GM23338 (cell line): ENCODE results near the gene MRPS34. TPM values are rescaled to one million over a fixed set of nuclear protein-coding genes. Genes with fewer than 3 reads are reported as not detected.

ENCODE experiments used
- ATAC-seq: fragments of 200-7000 bp; cut with Tn5 transposase; 3 replicates; pipeline ENCODE4 v1.9.1; 2020
- DNase-seq: peaks from one replicate; pipeline ENCODE4 v3.0.0-alpha.2; 2015; ENCODE audit warnings: low spot score
- H2AFZ ChIP-seq: fragments of 200-600 bp; sonication (generic); 2 replicates; pipeline ENCODE4 v1.8.0; 2016; ENCODE audit warnings: antibody characterized with exemption, mild to moderate bottlenecking, moderate library complexity
- H3F3A ChIP-seq: fragments of 200-600 bp; sonication (generic); replicated peaks from 2 replicates; pipeline ENCODE4 v1.8.0; 2017; ENCODE audit warnings: antibody characterized with exemption, mixed run types, low read depth
- H3K27ac ChIP-seq: fragments of 200-600 bp; sonication (generic); 2 replicates; pipeline ENCODE4 v1.6.1; 2016; ENCODE audit warnings: low read depth
- H3K27me3 ChIP-seq: fragments of 200-600 bp; sonication (generic); 2 replicates; pipeline ENCODE4 v1.8.0; 2016; ENCODE audit warnings: mild to moderate bottlenecking, mixed run types, moderate library complexity; ENCODE audit not compliant: insufficient read depth
- H3K36me3 ChIP-seq: fragments of 200-600 bp; sonication (generic); 2 replicates; pipeline ENCODE4 v1.8.0; 2016; ENCODE audit warnings: mild to moderate bottlenecking; ENCODE audit not compliant: insufficient read depth
- H3K4me1 ChIP-seq: fragments of 200-600 bp; sonication (generic); 2 replicates; pipeline ENCODE4 v1.8.0; 2016; ENCODE audit warnings: mild to moderate bottlenecking, moderate library complexity; ENCODE audit not compliant: insufficient read depth
- H3K4me2 ChIP-seq: fragments of 200-600 bp; sonication (generic); 2 replicates; pipeline ENCODE4 v1.7.1; 2017; ENCODE audit warnings: mixed run types
- H3K4me3 ChIP-seq: fragments of 200-600 bp; sonication (generic); 2 replicates; pipeline ENCODE4 v1.6.1; 2016; ENCODE audit warnings: mixed run types
- H3K79me2 ChIP-seq: fragments of 200-600 bp; sonication (generic); replicated peaks from 2 replicates; pipeline ENCODE4 v1.8.0; 2017; ENCODE audit warnings: mild to moderate bottlenecking; ENCODE audit not compliant: insufficient read depth
- H3K9me2 ChIP-seq: fragments of 200-600 bp; sonication (generic); 2 replicates; pipeline ENCODE4 v1.8.0; 2017; ENCODE audit not compliant: insufficient read depth
- H4K20me1 ChIP-seq: fragments of 200-600 bp; sonication (generic); replicated peaks from 2 replicates; pipeline ENCODE4 v1.8.0; 2017; ENCODE audit warnings: mild to moderate bottlenecking; ENCODE audit not compliant: insufficient read depth
- H3K27ac Mint-ChIP-seq: 2 replicates; pipeline ENCODE4 v1.8.0; 2020; ENCODE audit warnings: inconsistent platforms, mild to moderate bottlenecking, moderate library complexity, mixed read lengths
- H3K27me3 Mint-ChIP-seq: 3 replicates; pipeline ENCODE4 v1.8.0; 2022; ENCODE audit warnings: low read depth, mild to moderate bottlenecking, moderate library complexity, mixed read lengths, inconsistent platforms; ENCODE audit not compliant: insufficient read depth, poor library complexity
- H3K36me3 Mint-ChIP-seq: 3 replicates; pipeline ENCODE4 v1.8.0; 2021; ENCODE audit warnings: low read depth, mild to moderate bottlenecking, inconsistent platforms, moderate library complexity, mixed read lengths
- H3K4me1 Mint-ChIP-seq: 3 replicates; pipeline ENCODE4 v1.8.0; 2020; ENCODE audit warnings: mild to moderate bottlenecking, inconsistent platforms, mixed read lengths
- H3K4me3 Mint-ChIP-seq: 3 replicates; pipeline ENCODE4 v1.8.0; 2021; ENCODE audit warnings: moderate library complexity, mild to moderate bottlenecking, inconsistent platforms, mixed read lengths
- H3K9me3 Mint-ChIP-seq: 3 replicates; pipeline ENCODE4 v1.8.0; 2020; ENCODE audit warnings: moderate library complexity, mild to moderate bottlenecking, inconsistent platforms, mixed read lengths
- CTCF ChIP-seq, 2 experiments: fragments of 200-600 bp in 1 of 2; sonication (generic) in 1 of 2; conservative IDR thresholded peaks; 2 replicates each; pipeline versions ENCODE4 v1.5.1 to v1.6.1; 2016 to 2017; ENCODE audit warnings: antibody characterized with exemption in 2 of 2, low read depth in 2 of 2, mild to moderate bottlenecking in 2 of 2, moderate library complexity in 1 of 2
- ZNF462 ChIP-seq: fragments of 250-450 bp; sonication (Bioruptor Pico); IDR thresholded peaks from 2 replicates; pipeline ENCODE4 v1.5.0; 2020; ENCODE audit warnings: mild to moderate bottlenecking, moderate library complexity
- microRNA-seq: library from miRNA; unstranded; fragments of <30 nt; microRNA quantifications from one replicate; pipeline ENCODE4, GENCODE V29; 2017
- polyA plus RNA-seq: library from polyadenylated mRNA; unstranded; fragments of >200 nt; fragmentation: Nextera tagmentation; extraction: Ambion mirVana; gene quantifications from 2 replicates; pipeline ENCODE4 v1.2.1, GENCODE V29; 2016
- small RNA-seq: library from RNA; depleted of rRNA; stranded (forward); fragments of <200 nt; gene quantifications from one replicate; pipeline ENCODE3, GENCODE V24; 2014; ENCODE audit warnings: low replicate concordance
- total RNA-seq: library from RNA; depleted of rRNA; stranded (reverse); fragments of >200 nt; shearing (Covaris generic); gene quantifications from 2 replicates; pipeline ENCODE4 v1.2.3, GENCODE V29; 2014; rRNA removed

MRPS34 gene
- total and polyA plus RNA-seq, 2 experiments from 2014 or later, result 248 to 391 TPM

- DNase-seq, result peak; percentile 67
- peaks cover 2% of the 10 kb centered on the region; the same call in 1 of the 3 replicates for H3K4me1 Mint-ChIP-seq
- H3K36me3 ChIP-seq, result no peaks in the 10 kb centered on the region; the same call in 1 of the 2 replicates
- peak overlapping the region; percentile 29; the same call in 1 of the 2 replicates for H3K27ac ChIP-seq
- peaks cover 8% of the 10 kb centered on the region; the same call in 2 of the 3 replicates for H3K36me3 Mint-ChIP-seq
- H3K4me1 ChIP-seq, result no peaks in the 10 kb centered on the region
- no peak overlapping the region for H3K4me3 Mint-ChIP-seq
- H4K20me1 ChIP-seq, result peaks cover 3% of the 10 kb centered on the region; the same call in 1 of the 2 replicates
- H2AFZ ChIP-seq, result no peak overlapping the region
- no peaks in the 10 kb centered on the region for H3K9me3 Mint-ChIP-seq
- no peak overlapping the region for H3K4me2 ChIP-seq
- peaks cover 2% of the 10 kb centered on the region for H3K27me3 Mint-ChIP-seq
- H3K27ac Mint-ChIP-seq, result no peak overlapping the region
- TF ChIP-seq ZNF462 (no peak), CTCF (conservative IDR thresholded peaks at IDR 0.05; ENCODE audit: low read depth in 2 of 2) (peak; percentile 55 to 87)
- H3F3A ChIP-seq, result no peaks in the 10 kb centered on the region
- no peaks in the 10 kb centered on the region for H3K9me2 ChIP-seq
- peak; percentile 88 for ATAC-seq
- H3K4me3 ChIP-seq, result no peak overlapping the region
- no peaks in the 10 kb centered on the region for H3K79me2 ChIP-seq
- H3K27me3 ChIP-seq, result no peaks in the 10 kb centered on the region
Observed at GRCh38 chr16:1723450-1724147, 49.3 kb downstream of the MRPS34 start.

Small RNA genes lying within 50 kb of the gene (microRNA-seq; reads per million reads assigned to microRNA genes)
- 1.8 reads per million for gene MIR3177

Small RNA genes lying within 50 kb of the gene (small RNA-seq; reads per million reads assigned to genes)
- gene MIR3177, result 0.07 reads per million

Other genes with a start within 250 kb of the MRPS34 start
- gene TMEM204, start 239.5 kb downstream of the MRPS34 start, total RNA-seq, result 0.14 TPM in 1 of 2 replicates, not detected in the other
- 0.21 and 0.23 TPM in 2 replicates for gene TMEM204, start 239.5 kb downstream of the MRPS34 start, polyA plus RNA-seq
- 15.0 and 28.7 TPM in 2 replicates for gene IFT140, start 161.1 kb downstream of the MRPS34 start, total RNA-seq
- gene IFT140, start 161.1 kb downstream of the MRPS34 start, polyA plus RNA-seq, result 3.8 and 4.8 TPM in 2 replicates
- 16.7 and 17.9 TPM in 2 replicates for gene CRAMP1, start 160.8 kb downstream of the MRPS34 start, total RNA-seq
- gene CRAMP1, start 160.8 kb downstream of the MRPS34 start, polyA plus RNA-seq, result 3.4 TPM in 2 replicates
- 139 and 140 TPM in 2 replicates for gene JPT2, start 94.9 kb downstream of the MRPS34 start, total RNA-seq
- gene JPT2, start 94.9 kb downstream of the MRPS34 start, polyA plus RNA-seq, result 43.8 and 47.1 TPM in 2 replicates
- gene MAPK8IP3, start 66.9 kb downstream of the MRPS34 start, total RNA-seq, result 52.2 and 58.4 TPM in 2 replicates
- 10.7 and 11.3 TPM in 2 replicates for gene MAPK8IP3, start 66.9 kb downstream of the MRPS34 start, polyA plus RNA-seq
- 73.7 and 95.3 TPM in 2 replicates for gene NME3, start 1.6 kb downstream of the MRPS34 start, total RNA-seq
- gene NME3, start 1.6 kb downstream of the MRPS34 start, polyA plus RNA-seq, result 130 and 153 TPM in 2 replicates
- 15.0 and 17.3 TPM in 2 replicates for gene EME2, start 324 bp downstream of the MRPS34 start, total RNA-seq
- 4.1 TPM in 2 replicates for gene EME2, start 324 bp downstream of the MRPS34 start, polyA plus RNA-seq
- gene SPSB3, start 9.4 kb upstream of the MRPS34 start, total RNA-seq, result 34.7 and 42.8 TPM in 2 replicates
- gene SPSB3, start 9.4 kb upstream of the MRPS34 start, polyA plus RNA-seq, result 27.1 and 33.9 TPM in 2 replicates
- 143 and 175 TPM in 2 replicates for gene NUBP2, start 9.8 kb upstream of the MRPS34 start, total RNA-seq
- 79.0 and 79.4 TPM in 2 replicates for gene NUBP2, start 9.8 kb upstream of the MRPS34 start, polyA plus RNA-seq
- gene IGFALS, start 20.6 kb upstream of the MRPS34 start, total RNA-seq, result not detected in 2 replicates
- gene IGFALS, start 20.6 kb upstream of the MRPS34 start, polyA plus RNA-seq, result 0.16 TPM in 1 of 2 replicates, not detected in the other
- 24.7 and 30.6 TPM in 2 replicates for gene HAGH, start 53.7 kb upstream of the MRPS34 start, total RNA-seq
- 28.5 and 28.9 TPM in 2 replicates for gene HAGH, start 53.7 kb upstream of the MRPS34 start, polyA plus RNA-seq
- gene FAHD1, start 54.1 kb upstream of the MRPS34 start, total RNA-seq, result 17.3 and 21.0 TPM in 2 replicates
- gene FAHD1, start 54.1 kb upstream of the MRPS34 start, polyA plus RNA-seq, result 23.9 and 24.2 TPM in 2 replicates
- 6.3 and 7.3 TPM in 2 replicates for gene MEIOB, start 99.0 kb upstream of the MRPS34 start, total RNA-seq
- gene MEIOB, start 99.0 kb upstream of the MRPS34 start, polyA plus RNA-seq, result 7.7 and 8.7 TPM in 2 replicates
- not detected in 2 replicates for gene HS3ST6, start 145.3 kb upstream of the MRPS34 start, total RNA-seq
- gene HS3ST6, start 145.3 kb upstream of the MRPS34 start, polyA plus RNA-seq, result 0.17 and 0.21 TPM in 2 replicates
- gene MSRB1, start 170.1 kb upstream of the MRPS34 start, total RNA-seq, result 23.9 and 31.3 TPM in 2 replicates
- 29.6 and 30.4 TPM in 2 replicates for gene MSRB1, start 170.1 kb upstream of the MRPS34 start, polyA plus RNA-seq
- 0.31 and 0.59 TPM in 2 replicates for gene RPL3L, start 181.6 kb upstream of the MRPS34 start, total RNA-seq
- 0.68 and 1.1 TPM in 2 replicates for gene RPL3L, start 181.6 kb upstream of the MRPS34 start, polyA plus RNA-seq
- gene NDUFB10, start 186.4 kb upstream of the MRPS34 start, total RNA-seq, result 244 and 280 TPM in 2 replicates
- 495 and 527 TPM in 2 replicates for gene NDUFB10, start 186.4 kb upstream of the MRPS34 start, polyA plus RNA-seq
- 3,232 and 3,786 TPM in 2 replicates for gene RPS2, start 191.7 kb upstream of the MRPS34 start, total RNA-seq
- 3,992 and 4,335 TPM in 2 replicates for gene RPS2, start 191.7 kb upstream of the MRPS34 start, polyA plus RNA-seq
- gene RNF151, start 193.7 kb upstream of the MRPS34 start, total RNA-seq, result not detected in 2 replicates
- gene RNF151, start 193.7 kb upstream of the MRPS34 start, polyA plus RNA-seq, result not detected in 2 replicates
- gene TBL3, start 198.9 kb upstream of the MRPS34 start, total RNA-seq, result 122 and 157 TPM in 2 replicates
- 67.0 and 68.8 TPM in 2 replicates for gene TBL3, start 198.9 kb upstream of the MRPS34 start, polyA plus RNA-seq
- 1.2 and 2.0 TPM in 2 replicates for gene NOXO1, start 208.3 kb upstream of the MRPS34 start, total RNA-seq
- gene NOXO1, start 208.3 kb upstream of the MRPS34 start, polyA plus RNA-seq, result 2.0 and 2.6 TPM in 2 replicates
- gene GFER, start 211.1 kb upstream of the MRPS34 start, total RNA-seq, result 40.1 and 53.2 TPM in 2 replicates
- 64.5 and 68.5 TPM in 2 replicates for gene GFER, start 211.1 kb upstream of the MRPS34 start, polyA plus RNA-seq
- 72.2 and 77.7 TPM in 2 replicates for gene SYNGR3, start 216.8 kb upstream of the MRPS34 start, total RNA-seq
- 44.7 and 45.4 TPM in 2 replicates for gene SYNGR3, start 216.8 kb upstream of the MRPS34 start, polyA plus RNA-seq
- gene ZNF598, start 236.7 kb upstream of the MRPS34 start, total RNA-seq, result 31.7 and 48.6 TPM in 2 replicates
- gene ZNF598, start 236.7 kb upstream of the MRPS34 start, polyA plus RNA-seq, result 8.5 and 10.2 TPM in 2 replicates
- 1.9 and 4.5 TPM in 2 replicates for gene NPW, start 246.7 kb upstream of the MRPS34 start, total RNA-seq
- gene NPW, start 246.7 kb upstream of the MRPS34 start, polyA plus RNA-seq, result 37.0 and 37.6 TPM in 2 replicates